ENCODE data around the gene COL11A1.
"Not testable (repeated sequence)": the region's sequence is repeated elsewhere in the genome, so short reads cannot be mapped to it uniquely, and the experiment has no call there.

COL11A1 gene

DNA sequence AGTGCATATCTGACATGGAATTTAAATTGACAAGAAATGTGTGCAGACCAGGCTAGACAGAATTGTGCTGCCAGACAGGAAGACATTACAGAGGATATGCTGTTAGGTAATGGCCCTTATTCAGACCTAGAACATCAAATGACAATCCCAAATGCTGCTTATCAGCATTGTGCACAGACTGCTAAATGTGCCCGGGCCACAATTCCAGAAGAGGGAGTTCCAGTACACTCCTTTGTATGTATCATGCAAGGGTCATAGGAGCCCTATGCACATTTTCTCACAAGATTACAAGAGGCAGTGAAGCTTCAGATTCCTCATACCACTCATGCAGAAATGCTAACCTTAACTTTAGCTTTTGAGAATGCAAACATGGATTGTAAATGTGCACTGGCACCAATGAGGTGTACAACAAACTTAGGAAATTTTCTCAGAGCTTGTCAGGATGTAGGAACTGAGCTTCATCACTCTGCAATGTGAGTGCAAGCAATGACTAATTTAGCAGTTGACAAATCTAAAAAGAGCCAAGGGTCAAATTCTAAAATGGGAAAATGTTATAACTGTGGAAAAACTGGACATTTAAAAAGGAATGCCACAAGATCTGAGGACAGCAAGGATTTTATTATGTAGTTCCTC is 273.5 kb downstream of the COL11A1 start:
- Histone ChIP-seq H3K18ac (ENCODE audit: low read length) (no peak overlapping the region), H2BK5ac (ENCODE audit: low read depth, low read length, poor library complexity) (peak overlapping the region; percentile 99), H4K8ac (ENCODE audit: low read depth, low read length) (peak overlapping the region; percentile 2), H3K9me3 (ENCODE audit: insufficient read depth, low read depth, low read length) (peaks cover 3% of the 10 kb centered on the region), H3K4ac (ENCODE audit: low read depth, low read length) (peak overlapping the region; percentile 99), H3K36me3 (ENCODE audit: control insufficient read depth in 1 of 2, insufficient read depth in 2 of 2, low read length in 2 of 2) (peaks cover 5 to 11% of the 10 kb centered on the region in 2 experiments), H2BK12ac (ENCODE audit: low read length) (no peak overlapping the region), H3K4me1 (ENCODE audit: control insufficient read depth in 1 of 2, insufficient read depth in 2 of 2, low read length in 2 of 2) (peaks cover 10 to 14% of the 10 kb centered on the region in 2 experiments), H3K4me3 (ENCODE audit: low read depth, low read length) (no peak overlapping the region), H3K27me3 (ENCODE audit: insufficient read depth, low read length) (no peaks in the 10 kb centered on the region), H2AFZ (ENCODE audit: insufficient read depth, low read length, poor library complexity) (no peak overlapping the region), H3K79me2 (ENCODE audit: control insufficient read depth, insufficient read depth, low read length, poor library complexity) (peaks cover 8% of the 10 kb centered on the region), H2BK120ac (ENCODE audit: insufficient read depth, low read length, poor library complexity) (peak overlapping the region; percentile 100), H3K79me1 (ENCODE audit: low read length) (peaks cover 33% of the 10 kb centered on the region), H3K23ac (ENCODE audit: low read length) (no peak overlapping the region), H3K14ac (ENCODE audit: low read length) (peak overlapping the region; percentile 60), H3K9ac (ENCODE audit: low read length) (no peak overlapping the region), H4K12ac (ENCODE audit: low read depth, low read length) (no peak overlapping the region), H3K27ac (ENCODE audit: low read depth, low read length) (peak overlapping the region; percentile 100), H2AK5ac (ENCODE audit: low read length) (no peak overlapping the region), H3K4me2 (ENCODE audit: low read length) (peak overlapping the region; percentile 5), H4K91ac (ENCODE audit: low read depth, low read length) (peak overlapping the region; percentile 100)
- WGBS (ENCODE audit: extremely low coverage, insufficient coverage, insufficient read length), result no CpG with 5 or more reads among the region's 1 CpG
- DNase-seq, result peak; percentile 84 to 95

DNA sequence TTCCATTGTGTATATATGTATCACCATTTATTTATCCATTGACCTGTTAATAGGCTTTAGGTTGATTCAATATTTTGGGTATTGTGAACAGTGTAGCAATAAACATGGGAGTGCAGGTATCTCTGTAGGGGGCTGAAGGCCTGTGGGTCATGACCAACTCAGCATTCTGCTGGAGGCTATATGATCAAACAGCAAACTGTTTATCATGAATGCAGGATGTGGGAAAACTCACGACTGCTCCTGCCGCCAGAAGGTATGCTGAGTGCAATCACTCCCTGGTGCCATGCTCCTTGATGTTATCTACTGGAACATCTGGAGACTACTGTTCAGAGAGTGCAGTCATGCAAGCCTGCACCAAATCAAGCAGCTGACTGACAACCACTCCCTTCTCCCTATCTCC is 275.2 kb downstream of the COL11A1 start:
- Histone ChIP-seq H2BK12ac (ENCODE audit: low read length) (no peak overlapping the region), H4K91ac (ENCODE audit: low read depth, low read length) (peak overlapping the region; percentile 100), H3K27me3 (ENCODE audit: insufficient read depth, low read length) (no peaks in the 10 kb centered on the region), H3K79me1 (ENCODE audit: low read length) (peaks cover 24% of the 10 kb centered on the region), H3K9me3 (ENCODE audit: insufficient read depth, low read depth, low read length) (no peaks in the 10 kb centered on the region), H3K79me2 (ENCODE audit: control insufficient read depth, insufficient read depth, low read length, poor library complexity) (peaks cover 6% of the 10 kb centered on the region), H3K4me3 (ENCODE audit: low read depth, low read length) (no peak overlapping the region), H2BK120ac (ENCODE audit: insufficient read depth, low read length, poor library complexity) (no peak overlapping the region), H3K23ac (ENCODE audit: low read length) (no peak overlapping the region), H3K4me1 (ENCODE audit: control insufficient read depth in 1 of 2, insufficient read depth in 2 of 2, low read length in 2 of 2) (peaks cover 6 to 11% of the 10 kb centered on the region in 2 experiments), H3K4me2 (ENCODE audit: low read length) (no peak overlapping the region), H4K8ac (ENCODE audit: low read depth, low read length) (no peak overlapping the region), H2AFZ (ENCODE audit: insufficient read depth, low read length, poor library complexity) (no peak overlapping the region), H4K12ac (ENCODE audit: low read depth, low read length) (no peak overlapping the region), H3K9ac (ENCODE audit: low read length) (no peak overlapping the region), H3K4ac (ENCODE audit: low read depth, low read length) (no peak overlapping the region), H3K14ac (ENCODE audit: low read length) (no peak overlapping the region), H2BK5ac (ENCODE audit: low read depth, low read length, poor library complexity) (peak overlapping the region; percentile 100), H3K18ac (ENCODE audit: low read length) (no peak overlapping the region), H3K27ac (ENCODE audit: low read depth, low read length) (peak overlapping the region; percentile 100), H3K36me3 (ENCODE audit: control insufficient read depth in 1 of 2, insufficient read depth in 2 of 2, low read length in 2 of 2) (no peaks in the 10 kb centered on the region), H2AK5ac (ENCODE audit: low read length) (no peak overlapping the region)
- WGBS (ENCODE audit: extremely low coverage, insufficient coverage, insufficient read length), result no CpG with 5 or more reads among the region's 2 CpGs
- DNase-seq, result peak; percentile 95

- H2AFZ ChIP-seq (ENCODE audit: insufficient read depth, low read length, poor library complexity); H3K9ac ChIP-seq (ENCODE audit: low read length); H3K4ac ChIP-seq (ENCODE audit: low read depth, low read length); H3K4me1 ChIP-seq (ENCODE audit: control insufficient read depth in 1 of 2, insufficient read depth in 2 of 2, low read length in 2 of 2); H3K36me3 ChIP-seq (ENCODE audit: control insufficient read depth in 1 of 2, insufficient read depth in 2 of 2, low read length in 2 of 2); H3K4me2 ChIP-seq (ENCODE audit: low read length); H3K27ac ChIP-seq (ENCODE audit: low read depth, low read length); DNase-seq; H3K4me3 ChIP-seq (ENCODE audit: low read depth, low read length); H3K27me3 ChIP-seq (ENCODE audit: insufficient read depth, low read length); H3K9me3 ChIP-seq (ENCODE audit: insufficient read depth, low read depth, low read length); H3K23ac ChIP-seq (ENCODE audit: low read length); H3K79me2 ChIP-seq (ENCODE audit: control insufficient read depth, insufficient read depth, low read length, poor library complexity): not testable (repeated sequence)
- Histone ChIP-seq H3K14ac (ENCODE audit: low read length) (peak overlapping the region; percentile 2), H3K79me1 (ENCODE audit: low read length) (peaks cover 16% of the 10 kb centered on the region), H4K12ac (ENCODE audit: low read depth, low read length) (peak overlapping the region; percentile 25), H3K18ac (ENCODE audit: low read length) (peak overlapping the region; percentile 4), H4K8ac (ENCODE audit: low read depth, low read length) (peak overlapping the region; percentile 3), H2BK120ac (ENCODE audit: insufficient read depth, low read length, poor library complexity) (peak overlapping the region; percentile 89), H2BK5ac (ENCODE audit: low read depth, low read length, poor library complexity) (peak overlapping the region; percentile 80), H2BK12ac (ENCODE audit: low read length) (peak overlapping the region; percentile 86), H4K91ac (ENCODE audit: low read depth, low read length) (peak overlapping the region; percentile 28), H2AK5ac (ENCODE audit: low read length) (peak overlapping the region; percentile 77)
- WGBS (ENCODE audit: extremely low coverage, insufficient coverage, insufficient read length), result no CpG with 5 or more reads among the region's 9 CpGs
These were observed 281.6 kb downstream of the COL11A1 start for GRCh38 chr1:102826706-102827105.

All from trophoblast cell (in vitro differentiated cells and primary cell).